Heart left ventricle (tissue), 16 donors: Measurements from ENCODE around the gene GALNT8. TPM values are rescaled to one million over a fixed set of nuclear protein-coding genes. Genes with fewer than 3 reads are reported as not detected.

Experiments used
- ATAC-seq, 4 donors: fragments of 200-7000 bp; cut with Tn5 transposase; one replicate each; pipeline ENCODE4 v1.9.1; 2020 to 2022; ENCODE audit warnings: moderate library complexity in 4 of 4, mild to moderate bottlenecking in 3 of 4, moderate number of reproducible peaks in 1 of 4
- DNase-seq, 5 donors: peaks; one replicate each; pipeline ENCODE4 v3.0.0-alpha.2; 2020
- H3K27ac ChIP-seq, 12 donors: fragments of 200-600 bp; sonication (generic) in 4 of 12; one replicate each; pipeline versions ENCODE4 v1.5.0 to v1.8.0; 2016 to 2022; ENCODE audit warnings: mild to moderate bottlenecking in 2 of 12
- H3K27me3 ChIP-seq, 9 donors: fragments of 200-600 bp; sonication (generic) in 2 of 9; one replicate each; pipeline versions ENCODE4 v1.5.1 to v1.8.0; 2016 to 2022; ENCODE audit warnings: mild to moderate bottlenecking in 3 of 9
- H3K36me3 ChIP-seq, 9 donors: fragments of 200-600 bp; sonication (generic) in 2 of 9; one replicate each; pipeline versions ENCODE4 v1.5.0 to v1.8.0; 2018 to 2022; ENCODE audit warnings: mild to moderate bottlenecking in 2 of 9
- H3K4me1 ChIP-seq, 12 donors: fragments of 200-600 bp; sonication (generic) in 4 of 12; one replicate each; pipeline versions ENCODE4 v1.5.0 to v1.8.0; 2016 to 2022; ENCODE audit warnings: mild to moderate bottlenecking in 3 of 12
- H3K4me3 ChIP-seq, 12 donors: fragments of 200-600 bp; sonication (generic) in 4 of 12; one replicate each; pipeline versions ENCODE4 v1.5.0 to v1.8.0; 2017 to 2022; ENCODE audit warnings: mild to moderate bottlenecking in 9 of 12, moderate library complexity in 4 of 12
- H3K9me3 ChIP-seq, 12 donors: fragments of 200-600 bp; sonication (generic) in 4 of 12; one replicate each; pipeline versions ENCODE4 v1.5.0 to v1.8.0; 2016 to 2022; ENCODE audit warnings: mild to moderate bottlenecking in 1 of 12
- POLR2A ChIP-seq, 2 donors: fragments of 450-650 bp; IDR thresholded peaks; one replicate each; pipeline ENCODE4 v1.6.1; 2017; ENCODE audit warnings: antibody characterized with exemption in 2 of 2, mild to moderate bottlenecking in 2 of 2, moderate library complexity in 2 of 2
- WGBS, 4 donors: extraction: QIAGEN DNeasy Blood & Tissue Kit in 2 of 4; methylation state at CpG; one replicate each; pipeline versions ENCODE4 v1.1.5 to v1.1.7; 2013 to 2018; 5-methylcytosine and 5-hydroxymethylcytosine counted together
- intact Hi-C, 10 donors: fragments of 100-400 bp; cut with DNase I; formaldehyde crosslinking; loops; one replicate each; pipeline versions ENCODE4 v1.11.1 to v1.14.2; 2022
- polyA plus RNA-seq, 2 donors: library from polyadenylated mRNA; stranded (reverse); fragments of 200-250 nt; gene quantifications; one replicate each; pipeline ENCODE4 v1.2.3, GENCODE V29; 2013
- total RNA-seq, 9 donors: library from RNA; depleted of rRNA in 2 of 9; stranded (reverse); fragments of >200 nt in 2 of 9; fragmentation: NEBNext Ultra II Directional in 3 of 9; extraction: Animal tissue kit (Norgen Biotek cat#: 25700) in 3 of 9; gene quantifications; one replicate each; pipeline versions ENCODE4 v1.1.0 to v1.2.4, GENCODE V29; 2016 to 2023
- TF ChIP-seq, protein P1 (sequence below), 12 donors: fragments of 200-600 bp; sonication (generic) in 4 of 12; IDR thresholded peaks; one replicate each; pipeline versions ENCODE4 v1.5.0 to v1.8.0; 2018 to 2022; ENCODE audit warnings: antibody characterized with exemption in 12 of 12, mild to moderate bottlenecking in 5 of 12
- donor health status: ischemic (EF 13 %, LVEDD 7.1; RV severe dilation, severe dysfunction).
- donor health status: healthy with polysubstance abuse.
- donor health status: DM: no; HTN: yes; CAD: no.
- donor health status: DM: no; HTN: no; CAD: no.
- donor health status: ischemic (EF 25% LVEDD 6.9; RV normal size, moderate dysfunction).
- donor health status: ischemic (EF 25% LVEDD 5.7; RV mildly dilated, moderate dysfunction).
- donor health status: healthy.
- donor health status: DM: yes; HTN: yes; CAD: no.
- donor health status: ischemic (EF 35%, LVEDD 5.7; RV mildly dilated, moderate dysfunction).
- donor health status: nonischemic (EF 11% LVEDD 7.7; RV severe dilation, severe dysfunction).
- donor health status: DM: yes; HTN: yes; CAD: no.
- donor health status: PGD.
- donor health status: ischemic (EF 29% LVEDD 5.4; RV normal size, mild dysfunction).
- donor health status: nonischemic (EF 23%, LVEDD 6.1; RV moderate dilation, normal function).

The GALNT8 gene
- total and polyA plus RNA-seq, 11 donors, result 0.35 to 2.6 (median 0.94) TPM

DNA sequence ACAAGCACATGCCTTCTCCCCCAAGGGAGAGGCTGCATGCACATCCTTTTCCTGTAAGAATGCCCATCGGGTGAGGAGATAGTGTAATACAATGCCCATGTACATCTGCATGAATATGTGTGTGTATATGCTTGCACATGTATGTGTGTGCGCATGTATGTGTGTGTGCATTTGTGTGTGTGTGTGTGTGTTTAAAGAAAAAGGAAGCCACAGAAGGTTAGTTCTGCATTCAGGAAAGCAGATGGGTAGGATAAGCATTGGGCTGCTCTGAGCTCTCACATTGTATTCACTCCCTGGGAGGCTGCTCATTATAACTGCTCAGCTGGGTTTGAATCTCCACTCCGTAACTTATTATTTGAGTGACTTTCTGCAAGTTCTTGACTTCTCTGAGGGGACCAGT is 74.3 kb downstream of the GALNT8 start:
- Histone ChIP-seq H3K9me3 (peaks cover 0 to 16% (median 0%) of the 10 kb centered on the region in 12 donors), H3K27me3 (peaks cover 0 to 5% (median 0%) of the 10 kb centered on the region in 9 donors), H3K4me3 (no peak overlapping the region), H3K4me1 (no peaks in the 10 kb centered on the region), H3K27ac (no peak overlapping the region), H3K36me3 (no peaks in the 10 kb centered on the region)
- TF ChIP-seq, protein P1, sequence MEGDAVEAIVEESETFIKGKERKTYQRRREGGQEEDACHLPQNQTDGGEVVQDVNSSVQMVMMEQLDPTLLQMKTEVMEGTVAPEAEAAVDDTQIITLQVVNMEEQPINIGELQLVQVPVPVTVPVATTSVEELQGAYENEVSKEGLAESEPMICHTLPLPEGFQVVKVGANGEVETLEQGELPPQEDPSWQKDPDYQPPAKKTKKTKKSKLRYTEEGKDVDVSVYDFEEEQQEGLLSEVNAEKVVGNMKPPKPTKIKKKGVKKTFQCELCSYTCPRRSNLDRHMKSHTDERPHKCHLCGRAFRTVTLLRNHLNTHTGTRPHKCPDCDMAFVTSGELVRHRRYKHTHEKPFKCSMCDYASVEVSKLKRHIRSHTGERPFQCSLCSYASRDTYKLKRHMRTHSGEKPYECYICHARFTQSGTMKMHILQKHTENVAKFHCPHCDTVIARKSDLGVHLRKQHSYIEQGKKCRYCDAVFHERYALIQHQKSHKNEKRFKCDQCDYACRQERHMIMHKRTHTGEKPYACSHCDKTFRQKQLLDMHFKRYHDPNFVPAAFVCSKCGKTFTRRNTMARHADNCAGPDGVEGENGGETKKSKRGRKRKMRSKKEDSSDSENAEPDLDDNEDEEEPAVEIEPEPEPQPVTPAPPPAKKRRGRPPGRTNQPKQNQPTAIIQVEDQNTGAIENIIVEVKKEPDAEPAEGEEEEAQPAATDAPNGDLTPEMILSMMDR (IDR thresholded peaks at IDR 0.05), result no peak
- TF ChIP-seq POLR2A (IDR thresholded peaks at IDR 0.05), result no peak
- DNase-seq (no peak), ATAC-seq (no peak)
- intact Hi-C loops, result no loop called here
- 80 to 85% (median 82%) methylated on average over 3 of the region's 3 CpGs for WGBS, 4 donors

DNA sequence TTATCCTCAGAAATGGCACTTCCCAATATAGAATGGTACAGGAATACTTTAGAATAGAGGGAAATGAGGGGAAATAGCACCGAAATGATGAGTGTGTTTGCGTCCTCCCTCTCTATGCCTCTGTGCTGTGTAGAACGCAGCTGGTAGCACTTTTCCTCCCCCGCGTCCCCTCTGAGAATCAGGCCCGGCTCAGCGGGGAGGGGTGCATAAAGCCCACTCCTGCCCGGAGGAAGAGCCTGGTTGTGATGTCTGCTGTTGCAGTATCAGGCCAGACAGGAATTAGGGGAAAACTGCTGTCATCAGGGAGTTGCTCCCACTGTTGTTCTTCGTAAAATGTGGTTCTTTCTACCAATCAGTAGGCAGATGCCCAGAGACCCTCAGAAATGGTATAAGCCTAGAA is 76.0 kb downstream of the GALNT8 start:
- intact Hi-C loops, result no loop called here
- peaks cover 0 to 5% (median 0%) of the 10 kb centered on the region in 9 donors for H3K27me3 ChIP-seq

DNA sequence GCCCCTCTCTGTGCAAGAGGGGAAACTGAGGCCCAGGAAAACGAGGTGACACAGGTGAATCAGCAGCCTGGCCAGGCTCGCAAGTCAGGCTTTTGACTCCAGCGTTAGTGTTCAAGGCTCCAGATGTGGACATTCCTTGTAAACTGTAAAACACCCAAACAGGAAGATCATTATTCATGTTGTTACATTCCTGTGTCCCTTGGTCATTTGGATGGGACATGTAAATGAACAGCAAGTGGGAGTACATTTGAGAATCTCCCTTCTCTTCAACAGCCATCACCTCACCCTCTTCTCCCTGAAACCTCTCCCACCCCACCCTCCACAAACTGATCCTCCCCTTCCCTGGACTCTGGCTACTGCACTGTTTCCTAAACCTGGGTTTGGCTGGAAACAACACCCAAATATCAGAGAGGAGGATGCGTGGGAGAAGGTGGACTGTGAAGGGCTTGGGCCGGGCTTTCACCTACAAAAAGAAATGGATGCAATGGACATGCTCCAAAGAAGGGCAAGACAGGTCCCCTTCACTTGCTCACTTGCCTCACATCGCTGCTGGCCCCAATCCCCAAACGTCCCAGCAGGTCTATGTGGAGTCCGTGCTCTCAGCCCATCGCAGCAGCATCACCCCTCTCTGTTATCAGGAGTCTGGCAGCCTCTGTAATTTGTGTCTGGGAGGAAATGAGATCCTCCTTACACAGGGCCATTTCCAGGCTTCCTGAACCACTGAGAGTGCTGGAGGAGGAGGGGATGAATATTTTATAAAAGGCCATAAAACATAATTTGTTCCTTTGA is 76.7 kb downstream of the GALNT8 start:
- no peaks in the 10 kb centered on the region for H3K4me1 ChIP-seq
- H3K36me3 ChIP-seq, result no peaks in the 10 kb centered on the region
- DNase-seq (no peak), ATAC-seq (no peak)
- peaks cover 0 to 5% (median 0%) of the 10 kb centered on the region in 9 donors for H3K27me3 ChIP-seq
- TF ChIP-seq, protein P1 (IDR thresholded peaks at IDR 0.05), result no peak
- TF ChIP-seq POLR2A (IDR thresholded peaks at IDR 0.05), result no peak
- H3K4me3 ChIP-seq, result no peak overlapping the region
- H3K9me3 ChIP-seq, result peaks cover 0 to 2% (median 0%) of the 10 kb centered on the region in 12 donors
- 43 to 55% (median 50%) methylated on average over 9 of the region's 9 CpGs for WGBS, 4 donors
- no peak overlapping the region for H3K27ac ChIP-seq
- intact Hi-C loops, result no loop called here

More for the DNA sequence above, 76.0 kb downstream of the GALNT8 start:
- ATAC-seq (no peak), DNase-seq (no peak)
- Histone ChIP-seq H3K36me3 (no peaks in the 10 kb centered on the region), H3K4me1 (no peaks in the 10 kb centered on the region), H3K9me3 (peaks cover 0 to 8% (median 0%) of the 10 kb centered on the region in 12 donors), H3K4me3 (no peak overlapping the region), H3K27ac (no peak overlapping the region)
- no peak for TF ChIP-seq POLR2A (IDR thresholded peaks at IDR 0.05)
- TF ChIP-seq, protein P1 (IDR thresholded peaks at IDR 0.05), result no peak
- 44 to 60% (median 51%) methylated on average over 9 of the region's 9 CpGs for WGBS, 4 donors

DNA sequence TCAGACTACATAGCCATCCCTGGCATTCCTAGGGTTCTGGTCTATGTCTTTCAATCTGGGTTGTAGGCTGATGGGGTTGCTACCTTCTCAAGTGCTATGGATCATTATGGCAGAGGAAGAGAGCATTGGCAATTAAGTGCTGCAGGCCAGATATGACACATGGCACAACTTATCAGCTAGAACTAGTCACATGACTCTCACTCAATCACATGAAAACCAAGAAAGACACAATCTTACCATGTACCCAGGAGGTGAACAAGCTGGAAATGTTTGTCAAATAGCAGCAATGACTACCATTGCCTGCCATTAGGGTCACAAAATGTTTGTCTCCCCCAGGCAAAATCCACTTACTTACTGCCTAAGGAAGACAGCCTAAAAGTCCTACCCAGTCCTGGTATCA is 80.4 kb downstream of the GALNT8 start:
- ATAC-seq (no peak), DNase-seq (no peak)
- Histone ChIP-seq H3K4me3 (no peak overlapping the region), H3K36me3 (no peaks in the 10 kb centered on the region), H3K9me3 (no peaks in the 10 kb centered on the region), H3K27ac (no peak overlapping the region), H3K27me3 (peaks cover 0 to 5% (median 0%) of the 10 kb centered on the region in 9 donors), H3K4me1 (no peaks in the 10 kb centered on the region)
- intact Hi-C loops, result no loop called here
- no peak for TF ChIP-seq POLR2A (IDR thresholded peaks at IDR 0.05)
- TF ChIP-seq, protein P1 (IDR thresholded peaks at IDR 0.05), result no peak
